ENCODE measurements around the gene MT1X. TPM values are rescaled to one million over a fixed set of nuclear protein-coding genes. Genes with fewer than 3 reads are reported as not detected.
A peak's percentile ranks its signal among the peaks of the same experiment; 100 is the strongest.

Gene MT1X
- total and polyA plus RNA-seq, 2 of the 13 experiments (the other 11 are each of a cell fraction or from before 2014, with no cell fraction given): 19.7 to 288 TPM

DNA sequence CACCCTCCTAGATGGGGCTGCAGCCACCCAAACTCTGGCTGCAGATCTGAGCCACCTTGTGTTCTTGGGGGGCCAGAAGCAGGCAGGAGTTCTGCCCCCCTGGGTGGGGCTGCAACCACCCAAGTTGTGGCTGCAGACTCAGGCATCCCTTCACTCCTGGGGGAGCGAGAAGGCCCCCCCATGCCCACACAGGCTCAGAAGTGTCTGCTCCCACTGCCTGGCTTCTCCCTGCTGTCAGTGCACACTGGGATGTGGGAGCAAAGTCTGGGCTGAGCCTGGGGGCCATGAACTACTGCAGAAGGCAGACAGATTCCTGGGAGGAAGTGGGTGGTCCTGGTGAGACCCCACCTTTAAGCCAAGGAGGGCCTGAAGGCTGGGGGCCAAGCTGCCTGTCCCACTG lies 13.0 kb downstream of the MT1X start:
- no peaks in the 10 kb centered on the region for H3K79me2 ChIP-seq (ENCODE audit: insufficient read depth, low read length)
- 0 out of 5 replicates have a peak, but pooled peaks cover 0 to 6% of the 10 kb centered on the region in 2 experiments for H3K27me3 ChIP-seq (ENCODE audit: control insufficient read depth in 1 of 2, insufficient read depth in 2 of 2, low read length in 2 of 2)
- no peak for FAIRE-seq
- H3K4me3 ChIP-seq (replicated peaks in 1 of 3; ENCODE audit: insufficient read depth in 1 of 3, low read depth in 2 of 3, low read length in 3 of 3): no peak overlapping the region
- in situ Hi-C loops (cut with HindIII; ENCODE audit: extremely low pct_ligation_motif_present, low pct_unique_long_range_greater_than_20kb) (no loop called here), intact Hi-C loops (cut with micrococcal nuclease; ENCODE audit: unreplicated experiment) (loop anchor here (5.0 kb wide), 1 partner anchor 588 kb away; no protein-coding TSS in a partner anchor)
- no peaks in the 10 kb centered on the region for H3K36me3 ChIP-seq (replicated peaks in 1 of 2; ENCODE audit: control insufficient read depth in 1 of 2, insufficient read depth in 2 of 2, low read length in 2 of 2)
- no peaks in the 10 kb centered on the region for H4K20me1 ChIP-seq (ENCODE audit: insufficient read depth, low read length)
- POLR2A ChIA-PET: no interaction called here
- H3K27ac ChIP-seq (ENCODE audit: extremely low read length, insufficient read depth, low read length): no peak overlapping the region
- no peak overlapping the region for H2AFZ ChIP-seq (ENCODE audit: low read length)
- DNase-seq (ENCODE audit: low spot score): no peak
- ATAC-seq: peak; percentile 13; the same call in 1 of the 3 replicates
- BruUV-seq (replicated peaks): no TSS peak
- H3K4me1 ChIP-seq (ENCODE audit: insufficient read depth, low read length): peaks cover 10% of the 10 kb centered on the region
- CTCF ChIA-PET (ENCODE audit: low intra/inter-chr PET ratio, low total read pairs): no interaction called here
- WGBS (ENCODE audit: low lambda C conversion rate): 13% methylated on average over 1 of the region's 1 CpG
- no peak overlapping the region for H3K9ac ChIP-seq (ENCODE audit: insufficient read depth, low read depth, low read length)
- H3K4me2 ChIP-seq (ENCODE audit: low read depth, low read length): no peak overlapping the region
- no peak for TF ChIP-seq ZNF652 (CRISPR knock-in tag; IDR thresholded peaks at IDR 0.05; ENCODE audit: borderline replicate concordance, low read depth)
- no peak for TF ChIP-seq ZSCAN29 (CRISPR knock-in tag; conservative IDR thresholded peaks at IDR 0.05)
- TF ChIP-seq, protein P1, sequence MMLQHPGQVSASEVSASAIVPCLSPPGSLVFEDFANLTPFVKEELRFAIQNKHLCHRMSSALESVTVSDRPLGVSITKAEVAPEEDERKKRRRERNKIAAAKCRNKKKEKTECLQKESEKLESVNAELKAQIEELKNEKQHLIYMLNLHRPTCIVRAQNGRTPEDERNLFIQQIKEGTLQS (CRISPR knock-in tag; IDR thresholded peaks at IDR 0.05): no peak
- TF ChIP-seq ZNF431 (CRISPR knock-in tag; IDR thresholded peaks at IDR 0.05; ENCODE audit: borderline replicate concordance, low read depth): no peak
- TF ChIP-seq PITX1 (CRISPR knock-in tag; IDR thresholded peaks at IDR 0.05): no peak
- TF ChIP-seq, protein P2, sequence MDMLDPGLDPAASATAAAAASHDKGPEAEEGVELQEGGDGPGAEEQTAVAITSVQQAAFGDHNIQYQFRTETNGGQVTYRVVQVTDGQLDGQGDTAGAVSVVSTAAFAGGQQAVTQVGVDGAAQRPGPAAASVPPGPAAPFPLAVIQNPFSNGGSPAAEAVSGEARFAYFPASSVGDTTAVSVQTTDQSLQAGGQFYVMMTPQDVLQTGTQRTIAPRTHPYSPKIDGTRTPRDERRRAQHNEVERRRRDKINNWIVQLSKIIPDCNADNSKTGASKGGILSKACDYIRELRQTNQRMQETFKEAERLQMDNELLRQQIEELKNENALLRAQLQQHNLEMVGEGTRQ (IDR thresholded peaks at IDR 0.05; ENCODE audit: low read depth, low read length): no peak
- TF ChIP-seq, protein P2 (CRISPR knock-in tag; IDR thresholded peaks at IDR 0.05; ENCODE audit: borderline replicate concordance): no peak
- TF ChIP-seq, protein P3, sequence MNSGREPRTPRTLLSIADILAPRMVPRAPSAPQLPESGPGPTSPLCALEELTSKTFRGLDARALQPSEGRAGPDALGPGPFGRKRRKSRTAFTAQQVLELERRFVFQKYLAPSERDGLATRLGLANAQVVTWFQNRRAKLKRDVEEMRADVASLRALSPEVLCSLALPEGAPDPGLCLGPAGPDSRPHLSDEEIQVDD (CRISPR knock-in tag; IDR thresholded peaks at IDR 0.05; ENCODE audit: borderline replicate concordance): no peak
- H3K9me3 ChIP-seq (ENCODE audit: low read length): no peaks in the 10 kb centered on the region

Measured in HepG2 (cell line).